ENCODE data around the gene DNAI1. TPM values are rescaled to one million over a fixed set of nuclear protein-coding genes. Genes with fewer than 3 reads are reported as not detected.

DNAI1 gene
- total RNA-seq, 2 donors from 2014 or later: 0.61 TPM; not detected in 1

- Mint-ChIP-seq H3K36me3 (no peaks in the 10 kb centered on the region), H3K27ac (no peak overlapping the region), H3K9me3 (no peaks in the 10 kb centered on the region)
- ATAC-seq (no peak), DNase-seq (ENCODE audit: low spot score in 2 of 2) (no peak)
These were observed 108.4 kb downstream of the DNAI1 start for GRCh38 chr9:34566972-34567371.

- H3K9me3 Mint-ChIP-seq: no peaks in the 10 kb centered on the region
- no peak for DNase-seq (ENCODE audit: low spot score in 2 of 2)
- H3K36me3 Mint-ChIP-seq: no peaks in the 10 kb centered on the region
- no peak overlapping the region for H3K27ac Mint-ChIP-seq
- no peak for ATAC-seq
These were observed 109.5 kb downstream of the DNAI1 start for GRCh38 chr9:34568133-34568532.

GRCh38 chr9:34568774-34569173 lies 110.2 kb downstream of the DNAI1 start:
- Mint-ChIP-seq H3K27ac (no peak overlapping the region), H3K9me3 (no peaks in the 10 kb centered on the region), H3K36me3 (no peaks in the 10 kb centered on the region)
- no peak for DNase-seq (ENCODE audit: low spot score in 2 of 2)
- no peak for ATAC-seq

- Mint-ChIP-seq H3K36me3 (no peaks in the 10 kb centered on the region), H3K9me3 (no peaks in the 10 kb centered on the region), H3K27ac (no peak overlapping the region)
- DNase-seq (ENCODE audit: low spot score in 2 of 2): no peak
- no peak for ATAC-seq
These were observed 111.8 kb downstream of the DNAI1 start for GRCh38 chr9:34570376-34570775.

Other genes starting within 250 kb of the DNAI1 start
- 1 to 10 TPM; 6.1 to 7.3 TPM for gene KIF24, start 129.5 kb upstream of the DNAI1 start, total RNA-seq
- gene NUDT2, start 129.2 kb upstream of the DNAI1 start, total RNA-seq: 10 to 100 TPM; 42.7 to 42.9 TPM
- gene MYORG, start 81.9 kb upstream of the DNAI1 start, total RNA-seq: 1 to 10 TPM; 2.2 to 4.6 TPM
- gene FAM219A, start 235 bp upstream of the DNAI1 start, total RNA-seq: 10 to 100 TPM in 1 of 2 donors, 1 to 10 TPM in 1; 9.8 to 15.0 TPM
- under 1 TPM in 1 of 2 donors, not detected in 1; 0.31 TPM for gene ENHO, start 64.2 kb downstream of the DNAI1 start, total RNA-seq
- under 1 TPM in 1 of 2 donors, not detected in 1; 0.34 TPM for gene CNTFR, start 130.9 kb downstream of the DNAI1 start, total RNA-seq
- 10 to 100 TPM; 19.1 to 36.2 TPM for gene RPP25L, start 153.3 kb downstream of the DNAI1 start, total RNA-seq
- gene DCTN3, start 161.7 kb downstream of the DNAI1 start, total RNA-seq: 100 to 1,000 TPM in 1 of 2 donors, 10 to 100 TPM in 1; 81.0 to 123 TPM
- gene ARID3C, start 170.3 kb downstream of the DNAI1 start, total RNA-seq: 1 to 10 TPM in 1 of 2 donors, not detected in 1; 1.6 TPM
- gene SIGMAR1, start 179.0 kb downstream of the DNAI1 start, total RNA-seq: 10 to 100 TPM; 41.9 to 63.6 TPM
- gene GALT, start 187.9 kb downstream of the DNAI1 start, total RNA-seq: 100 to 1,000 TPM in 1 of 2 donors, 10 to 100 TPM in 1; 63.5 to 104 TPM
- 10 to 100 TPM; 41.8 to 44.2 TPM for gene IL11RA, start 193.4 kb downstream of the DNAI1 start, total RNA-seq
- gene CCL27, start 203.9 kb downstream of the DNAI1 start, total RNA-seq: under 1 TPM in 1 of 2 donors, not detected in 1; 0.64 TPM
- gene CCL19, start 232.5 kb downstream of the DNAI1 start, total RNA-seq: not detected